GM23338 (cell line): ENCODE data around the gene BRD9. TPM values are rescaled to one million over a fixed set of nuclear protein-coding genes. Genes with fewer than 3 reads are reported as not detected.

Source experiments
- ATAC-seq: fragments of 200-7000 bp; cut with Tn5 transposase; 3 replicates; pipeline ENCODE4 v1.9.1; 2020
- DNase-seq: peaks from one replicate; pipeline ENCODE4 v3.0.0-alpha.2; 2015; ENCODE audit warnings: low spot score
- H2AFZ ChIP-seq: fragments of 200-600 bp; sonication (generic); 2 replicates; pipeline ENCODE4 v1.8.0; 2016; ENCODE audit warnings: antibody characterized with exemption, mild to moderate bottlenecking, moderate library complexity
- H3F3A ChIP-seq: fragments of 200-600 bp; sonication (generic); replicated peaks from 2 replicates; pipeline ENCODE4 v1.8.0; 2017; ENCODE audit warnings: antibody characterized with exemption, mixed run types, low read depth
- H3K27ac ChIP-seq: fragments of 200-600 bp; sonication (generic); 2 replicates; pipeline ENCODE4 v1.6.1; 2016; ENCODE audit warnings: low read depth
- H3K27me3 ChIP-seq: fragments of 200-600 bp; sonication (generic); 2 replicates; pipeline ENCODE4 v1.8.0; 2016; ENCODE audit warnings: mild to moderate bottlenecking, mixed run types, moderate library complexity; ENCODE audit not compliant: insufficient read depth
- H3K36me3 ChIP-seq: fragments of 200-600 bp; sonication (generic); 2 replicates; pipeline ENCODE4 v1.8.0; 2016; ENCODE audit warnings: mild to moderate bottlenecking; ENCODE audit not compliant: insufficient read depth
- H3K4me1 ChIP-seq: fragments of 200-600 bp; sonication (generic); 2 replicates; pipeline ENCODE4 v1.8.0; 2016; ENCODE audit warnings: mild to moderate bottlenecking, moderate library complexity; ENCODE audit not compliant: insufficient read depth
- H3K4me2 ChIP-seq: fragments of 200-600 bp; sonication (generic); 2 replicates; pipeline ENCODE4 v1.7.1; 2017; ENCODE audit warnings: mixed run types
- H3K4me3 ChIP-seq: fragments of 200-600 bp; sonication (generic); 2 replicates; pipeline ENCODE4 v1.6.1; 2016; ENCODE audit warnings: mixed run types
- H3K79me2 ChIP-seq: fragments of 200-600 bp; sonication (generic); replicated peaks from 2 replicates; pipeline ENCODE4 v1.8.0; 2017; ENCODE audit warnings: mild to moderate bottlenecking; ENCODE audit not compliant: insufficient read depth
- H3K9me2 ChIP-seq: fragments of 200-600 bp; sonication (generic); 2 replicates; pipeline ENCODE4 v1.8.0; 2017; ENCODE audit not compliant: insufficient read depth
- H4K20me1 ChIP-seq: fragments of 200-600 bp; sonication (generic); replicated peaks from 2 replicates; pipeline ENCODE4 v1.8.0; 2017; ENCODE audit warnings: mild to moderate bottlenecking; ENCODE audit not compliant: insufficient read depth
- H3K27ac Mint-ChIP-seq: 2 replicates; pipeline ENCODE4 v1.8.0; 2020; ENCODE audit warnings: inconsistent platforms, mild to moderate bottlenecking, moderate library complexity, mixed read lengths
- H3K27me3 Mint-ChIP-seq: 3 replicates; pipeline ENCODE4 v1.8.0; 2022; ENCODE audit warnings: low read depth, mild to moderate bottlenecking, moderate library complexity, mixed read lengths, inconsistent platforms; ENCODE audit not compliant: insufficient read depth, poor library complexity
- H3K36me3 Mint-ChIP-seq: 3 replicates; pipeline ENCODE4 v1.8.0; 2021; ENCODE audit warnings: low read depth, mild to moderate bottlenecking, inconsistent platforms, moderate library complexity, mixed read lengths
- H3K4me1 Mint-ChIP-seq: 3 replicates; pipeline ENCODE4 v1.8.0; 2020; ENCODE audit warnings: mild to moderate bottlenecking, inconsistent platforms, mixed read lengths
- H3K4me3 Mint-ChIP-seq: 3 replicates; pipeline ENCODE4 v1.8.0; 2021; ENCODE audit warnings: moderate library complexity, mild to moderate bottlenecking, inconsistent platforms, mixed read lengths
- H3K9me3 Mint-ChIP-seq: 3 replicates; pipeline ENCODE4 v1.8.0; 2020; ENCODE audit warnings: moderate library complexity, mild to moderate bottlenecking, inconsistent platforms, mixed read lengths
- CREB1 ChIP-seq: fragments of 250-450 bp; sonication (Bioruptor Pico); IDR thresholded peaks from 2 replicates; pipeline ENCODE4 v1.5.0; 2020; ENCODE audit warnings: low read depth, mild to moderate bottlenecking, moderate library complexity
- EZH2phosphoT487 ChIP-seq: fragments of 200-600 bp; sonication (generic); IDR thresholded peaks from one replicate; pipeline ENCODE4 v1.8.1; 2018; ENCODE audit warnings: antibody characterized with exemption; ENCODE audit not compliant: unreplicated experiment
- JUNB ChIP-seq: IDR thresholded peaks from one replicate; pipeline ENCODE4 v1.6.1; 2016; ENCODE audit warnings: antibody characterized with exemption; ENCODE audit not compliant: unreplicated experiment
- NANOG ChIP-seq: IDR thresholded peaks from 2 replicates; pipeline ENCODE4 v1.6.1; 2016; ENCODE audit warnings: antibody characterized with exemption, borderline replicate concordance
- POLR2AphosphoS5 ChIP-seq: IDR thresholded peaks from 2 replicates; pipeline ENCODE4 v1.6.1; 2016; ENCODE audit warnings: antibody characterized with exemption, low read depth
- STAT1 ChIP-seq: IDR thresholded peaks from one replicate; pipeline ENCODE4 v1.6.1; 2016; ENCODE audit warnings: antibody characterized with exemption; ENCODE audit not compliant: unreplicated experiment
- ZNF114 ChIP-seq: fragments of 250-450 bp; sonication (Bioruptor Pico); IDR thresholded peaks from 2 replicates; pipeline ENCODE4 v1.5.0; 2020; ENCODE audit warnings: mild to moderate bottlenecking, moderate library complexity
- polyA plus RNA-seq: library from polyadenylated mRNA; unstranded; fragments of >200 nt; fragmentation: Nextera tagmentation; extraction: Ambion mirVana; gene quantifications from 2 replicates; pipeline ENCODE4 v1.2.1, GENCODE V29; 2016
- total RNA-seq: library from RNA; depleted of rRNA; stranded (reverse); fragments of >200 nt; shearing (Covaris generic); gene quantifications from 2 replicates; pipeline ENCODE4 v1.2.3, GENCODE V29; 2014
- TF ChIP-seq, protein P1 (sequence below), 2 experiments: fragments of 200-600 bp in 1 of 2; sonication (generic) in 1 of 2; conservative IDR thresholded peaks; 2 replicates each; pipeline versions ENCODE4 v1.5.1 to v1.6.1; 2016 to 2017; ENCODE audit warnings: antibody characterized with exemption in 2 of 2, low read depth in 2 of 2, mild to moderate bottlenecking in 2 of 2, moderate library complexity in 1 of 2

The BRD9 gene
- total and polyA plus RNA-seq, 2 experiments from 2014 or later: 32.9 to 54.7 TPM

GRCh38 chr5:937151-937924, 44.7 kb upstream of the BRD9 start (continued):
- TF ChIP-seq, protein P1, sequence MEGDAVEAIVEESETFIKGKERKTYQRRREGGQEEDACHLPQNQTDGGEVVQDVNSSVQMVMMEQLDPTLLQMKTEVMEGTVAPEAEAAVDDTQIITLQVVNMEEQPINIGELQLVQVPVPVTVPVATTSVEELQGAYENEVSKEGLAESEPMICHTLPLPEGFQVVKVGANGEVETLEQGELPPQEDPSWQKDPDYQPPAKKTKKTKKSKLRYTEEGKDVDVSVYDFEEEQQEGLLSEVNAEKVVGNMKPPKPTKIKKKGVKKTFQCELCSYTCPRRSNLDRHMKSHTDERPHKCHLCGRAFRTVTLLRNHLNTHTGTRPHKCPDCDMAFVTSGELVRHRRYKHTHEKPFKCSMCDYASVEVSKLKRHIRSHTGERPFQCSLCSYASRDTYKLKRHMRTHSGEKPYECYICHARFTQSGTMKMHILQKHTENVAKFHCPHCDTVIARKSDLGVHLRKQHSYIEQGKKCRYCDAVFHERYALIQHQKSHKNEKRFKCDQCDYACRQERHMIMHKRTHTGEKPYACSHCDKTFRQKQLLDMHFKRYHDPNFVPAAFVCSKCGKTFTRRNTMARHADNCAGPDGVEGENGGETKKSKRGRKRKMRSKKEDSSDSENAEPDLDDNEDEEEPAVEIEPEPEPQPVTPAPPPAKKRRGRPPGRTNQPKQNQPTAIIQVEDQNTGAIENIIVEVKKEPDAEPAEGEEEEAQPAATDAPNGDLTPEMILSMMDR (conservative IDR thresholded peaks at IDR 0.05; ENCODE audit: low read depth in 2 of 2): no peak
- TF ChIP-seq NANOG: no peak

GRCh38 chr5:936149-937144, 43.8 kb upstream of the BRD9 start:
- no peaks in the 10 kb centered on the region for H3K36me3 ChIP-seq
- no peaks in the 10 kb centered on the region for H4K20me1 ChIP-seq
- no peak overlapping the region for H3K4me3 Mint-ChIP-seq
- ATAC-seq: no peak
- no peaks in the 10 kb centered on the region for H3K9me2 ChIP-seq
- H3K4me3 ChIP-seq: no peak overlapping the region
- H3K27ac Mint-ChIP-seq: no peak overlapping the region
- no peak for DNase-seq
- H3K27ac ChIP-seq: no peak overlapping the region
- no peaks in the 10 kb centered on the region for H3K4me1 ChIP-seq
- H3K36me3 Mint-ChIP-seq: no peaks in the 10 kb centered on the region
- no peaks in the 10 kb centered on the region for H3K4me1 Mint-ChIP-seq
- no peaks in the 10 kb centered on the region for H3F3A ChIP-seq
- no peaks in the 10 kb centered on the region for H3K27me3 ChIP-seq
- no peak overlapping the region for H3K4me2 ChIP-seq
- H3K9me3 Mint-ChIP-seq: peaks cover 4% of the 10 kb centered on the region
- no peaks in the 10 kb centered on the region for H3K79me2 ChIP-seq
- peaks cover 3% of the 10 kb centered on the region for H3K27me3 Mint-ChIP-seq
- H2AFZ ChIP-seq: no peak overlapping the region
- TF ChIP-seq STAT1 (no peak), NANOG (no peak), ZNF114 (CRISPR knock-in tag) (no peak), JUNB (no peak), POLR2AphosphoS5 (no peak), EZH2phosphoT487 (no peak), CREB1 (no peak)
- TF ChIP-seq, protein P1 (conservative IDR thresholded peaks at IDR 0.05; ENCODE audit: low read depth in 2 of 2): no peak
